Activated gamma-delta T cell treated with Interleukin-2 at 50 U/mL for 16 hours (primary cell): Measurements from ENCODE around the gene COL24A1.
"Not testable (repeated sequence)": the region's sequence is repeated elsewhere in the genome, so short reads cannot be mapped to it uniquely, and the experiment has no call there.

ENCODE experiments used
- DNase-seq: peaks from one replicate; pipeline ENCODE4 v3.0.0-alpha.2; 2020

Gene COL24A1

GRCh38 chr1:86072474-86072873 lies 84.1 kb downstream of the COL24A1 start:
- not testable (repeated sequence) for DNase-seq

GRCh38 chr1:86071870-86072269 lies 84.7 kb downstream of the COL24A1 start:
- DNase-seq = not testable (repeated sequence)

DNA sequence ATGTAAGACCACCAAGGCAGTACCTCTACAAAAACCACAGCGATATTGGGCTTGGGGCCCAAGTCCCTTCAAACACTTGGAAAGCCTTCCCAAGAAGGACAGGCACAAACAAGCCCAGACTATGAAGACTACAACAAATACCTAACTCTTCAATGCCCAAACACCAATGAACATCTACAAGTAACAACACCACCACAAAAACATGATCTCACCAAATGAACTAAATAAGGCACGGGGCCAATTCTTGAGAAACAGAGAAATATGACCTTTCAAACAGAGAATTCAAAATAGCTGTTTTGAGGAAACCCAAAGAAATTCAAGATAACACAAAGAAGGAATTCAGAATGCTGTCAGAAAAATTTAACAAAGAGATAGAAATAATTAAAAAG lies 86.8 kb downstream of the COL24A1 start:
- no peak for DNase-seq

DNA sequence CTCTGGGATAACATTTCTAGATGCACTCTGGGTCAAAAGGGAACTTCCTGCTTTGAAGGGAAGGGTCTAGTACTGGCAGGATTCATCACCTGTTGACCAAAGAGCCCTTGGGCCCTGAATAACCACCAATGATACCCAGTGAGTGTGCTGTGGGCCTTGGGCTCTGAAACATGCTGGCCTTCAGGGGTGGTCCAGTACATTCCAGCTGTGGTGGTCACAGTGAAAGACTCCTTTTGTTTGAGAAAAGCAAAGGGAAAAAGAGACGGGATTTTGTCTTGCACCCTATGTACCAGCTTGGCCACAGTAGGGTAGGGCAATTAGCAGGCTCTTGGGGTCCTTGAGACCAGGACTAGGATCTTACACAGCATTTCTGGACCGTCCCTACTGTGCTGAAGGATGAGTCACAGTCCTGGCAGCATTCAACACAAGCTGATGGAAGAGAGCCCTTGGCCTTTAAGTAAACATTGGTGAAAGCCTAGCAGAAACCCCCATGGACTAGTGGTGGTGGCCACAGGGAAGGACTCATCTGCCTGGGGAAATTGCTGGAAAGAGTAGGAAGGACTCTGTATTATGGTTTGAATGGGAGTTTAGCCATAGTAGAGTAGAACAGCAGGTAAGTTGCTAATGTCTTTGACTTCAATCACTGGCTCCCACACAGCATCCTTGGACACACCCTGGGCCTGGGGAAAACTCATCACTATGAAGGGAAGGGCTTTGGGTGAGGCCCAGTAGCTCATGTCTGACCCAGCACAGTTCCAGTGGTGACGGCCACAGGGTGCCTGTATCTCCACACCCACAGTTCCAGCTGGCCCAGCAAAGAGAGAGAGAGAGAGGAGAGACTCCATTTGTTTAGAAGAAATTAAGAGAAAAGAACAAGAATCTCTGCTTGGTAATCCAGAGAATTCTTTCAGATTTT lies 87.5 kb downstream of the COL24A1 start:
- no peak for DNase-seq

DNA sequence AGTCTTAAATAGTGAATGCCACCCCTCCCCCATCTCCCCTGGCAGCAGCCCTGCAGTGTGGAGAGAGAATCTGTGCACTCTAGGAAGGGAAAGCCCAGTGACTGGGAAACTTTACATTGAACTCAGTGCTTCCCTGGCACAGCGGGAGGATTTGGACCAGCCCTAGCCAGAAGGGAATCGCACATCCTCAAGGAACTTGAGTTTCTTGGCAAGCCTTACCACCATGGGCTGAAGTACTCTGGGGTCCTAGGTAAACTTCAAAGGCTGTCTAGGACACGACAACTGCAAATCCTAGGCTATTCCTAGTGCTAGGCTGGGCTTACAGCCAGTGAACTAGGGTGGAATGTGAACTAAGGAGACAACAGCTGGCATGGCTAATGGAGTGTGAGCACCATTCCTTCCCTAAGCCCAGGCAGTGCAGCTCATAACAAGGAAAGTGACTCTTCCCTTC lies 88.3 kb downstream of the COL24A1 start:
- no peak for DNase-seq

- DNase-seq = no peak
These were observed 88.9 kb downstream of the COL24A1 start for GRCh38 chr1:86067626-86068025.

DNA sequence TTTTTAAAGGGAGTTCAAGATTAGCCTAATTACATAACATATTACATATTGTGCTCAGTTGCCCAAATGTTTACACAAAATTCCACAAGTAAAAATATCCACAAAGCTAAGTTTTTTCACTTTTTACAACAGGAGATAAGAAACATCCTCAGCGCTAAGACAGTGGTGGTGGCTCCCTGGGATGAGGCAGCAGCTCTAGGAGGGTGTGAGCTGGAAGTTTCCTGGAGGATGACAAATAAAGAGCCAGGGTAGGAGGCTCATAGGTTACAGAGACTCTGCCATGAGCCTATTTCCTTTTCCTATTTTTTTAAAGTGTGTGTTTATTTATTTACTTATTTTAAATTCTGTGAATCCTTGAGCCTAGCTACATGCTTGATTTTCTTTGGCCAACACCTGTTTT lies 91.7 kb downstream of the COL24A1 start:
- DNase-seq = no peak

DNA sequence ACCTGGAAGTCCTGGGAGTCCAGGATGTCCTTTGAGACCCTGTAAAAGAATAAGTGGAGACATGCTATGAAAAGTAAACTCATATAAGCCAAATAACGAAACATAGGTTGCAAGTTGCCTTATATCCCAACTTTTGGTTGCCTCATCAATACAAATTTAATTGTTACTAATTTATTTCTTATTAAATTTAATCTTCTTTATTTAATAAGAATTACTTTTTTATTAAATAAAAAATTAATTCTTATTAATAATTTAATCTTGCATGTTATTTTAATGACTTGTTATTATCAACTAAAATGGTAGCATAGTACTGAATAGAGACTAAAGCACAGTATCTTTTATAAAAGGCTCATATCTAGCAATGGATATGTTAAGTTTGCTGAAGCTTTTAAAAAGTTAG lies 92.9 kb downstream of the COL24A1 start:
- no peak for DNase-seq

GRCh38 chr1:86062453-86062852 lies 94.1 kb downstream of the COL24A1 start:
- no peak for DNase-seq

- no peak for DNase-seq
These were observed 95.0 kb downstream of the COL24A1 start for GRCh38 chr1:86061551-86061990.

GRCh38 chr1:86054396-86054795 lies 102.2 kb downstream of the COL24A1 start:
- no peak for DNase-seq

GRCh38 chr1:86052948-86053698 lies 103.4 kb downstream of the COL24A1 start:
- DNase-seq = no peak

DNA sequence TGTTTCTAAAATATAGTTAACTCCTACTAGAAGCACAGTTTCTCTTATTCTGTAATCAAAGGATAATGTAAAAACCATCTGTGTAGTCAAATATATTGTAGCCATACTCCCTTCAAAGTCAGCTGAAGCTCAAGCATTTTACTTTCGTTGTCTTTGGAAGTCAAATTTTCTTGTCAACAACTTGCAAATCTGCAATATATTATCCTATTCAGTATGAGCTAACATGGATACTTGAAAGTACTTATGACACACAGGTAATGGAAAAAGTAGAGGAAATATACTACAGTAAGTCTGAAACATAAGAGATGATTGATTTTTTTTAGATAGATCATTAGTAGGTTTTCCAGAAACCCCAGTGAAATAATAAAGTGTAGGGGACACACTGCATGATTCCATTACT lies 121.5 kb downstream of the COL24A1 start:
- DNase-seq = no peak

DNA sequence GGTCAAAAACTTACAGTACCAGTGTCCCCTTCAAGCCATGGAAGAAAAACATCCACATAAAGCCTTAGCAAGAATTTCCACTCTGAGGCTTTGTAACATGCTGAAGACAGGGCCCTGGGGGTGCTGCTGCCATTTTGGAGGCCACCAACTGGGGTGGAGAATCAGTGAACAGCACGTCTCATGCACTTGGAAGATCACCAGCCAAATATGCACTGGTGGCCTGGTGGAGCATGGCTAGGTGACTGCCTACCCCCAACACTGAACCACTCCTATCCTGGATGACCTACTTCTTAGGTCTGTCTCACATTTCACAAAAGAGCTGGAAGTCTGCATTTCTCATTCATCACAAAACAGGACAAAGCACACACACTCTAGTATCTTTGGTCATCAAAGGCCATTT lies 126.4 kb downstream of the COL24A1 start:
- no peak for DNase-seq

DNA sequence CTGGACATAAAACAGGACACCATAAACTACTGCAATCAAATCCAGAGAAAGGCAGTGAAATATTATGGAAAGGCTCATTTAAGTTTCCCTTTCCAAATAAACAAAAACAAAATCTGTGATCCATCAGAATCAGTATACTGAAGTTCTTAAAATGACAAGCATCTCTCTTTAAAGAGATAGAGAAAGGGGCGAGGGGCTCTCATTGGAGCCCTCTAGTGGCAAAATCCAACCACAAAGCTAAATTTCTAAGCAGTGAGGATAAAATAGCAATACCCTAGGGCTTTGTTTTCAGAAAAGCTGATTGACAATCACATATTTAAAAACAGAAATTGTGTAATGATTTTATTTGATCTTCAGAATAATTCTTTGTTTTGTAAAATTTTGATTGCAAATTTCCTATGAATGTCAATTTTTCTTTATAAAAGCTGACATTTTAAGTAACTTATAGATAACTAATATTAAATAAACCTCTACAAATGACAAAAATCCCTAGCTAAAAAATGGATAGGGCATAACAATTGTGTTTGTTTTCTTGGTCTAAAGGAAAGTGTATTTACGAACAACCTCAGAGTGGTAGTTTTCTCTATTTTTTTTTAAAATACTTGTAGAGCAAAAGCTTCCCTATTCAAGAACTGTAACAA lies 138.2 kb downstream of the COL24A1 start:
- no peak for DNase-seq

GRCh38 chr1:86016076-86016759 lies 140.4 kb downstream of the COL24A1 start:
- no peak for DNase-seq

- no peak for DNase-seq
These were observed 141.2 kb downstream of the COL24A1 start for GRCh38 chr1:86015375-86015774.

GRCh38 chr1:86000601-86001000 lies 156.0 kb downstream of the COL24A1 start:
- DNase-seq = no peak

DNA sequence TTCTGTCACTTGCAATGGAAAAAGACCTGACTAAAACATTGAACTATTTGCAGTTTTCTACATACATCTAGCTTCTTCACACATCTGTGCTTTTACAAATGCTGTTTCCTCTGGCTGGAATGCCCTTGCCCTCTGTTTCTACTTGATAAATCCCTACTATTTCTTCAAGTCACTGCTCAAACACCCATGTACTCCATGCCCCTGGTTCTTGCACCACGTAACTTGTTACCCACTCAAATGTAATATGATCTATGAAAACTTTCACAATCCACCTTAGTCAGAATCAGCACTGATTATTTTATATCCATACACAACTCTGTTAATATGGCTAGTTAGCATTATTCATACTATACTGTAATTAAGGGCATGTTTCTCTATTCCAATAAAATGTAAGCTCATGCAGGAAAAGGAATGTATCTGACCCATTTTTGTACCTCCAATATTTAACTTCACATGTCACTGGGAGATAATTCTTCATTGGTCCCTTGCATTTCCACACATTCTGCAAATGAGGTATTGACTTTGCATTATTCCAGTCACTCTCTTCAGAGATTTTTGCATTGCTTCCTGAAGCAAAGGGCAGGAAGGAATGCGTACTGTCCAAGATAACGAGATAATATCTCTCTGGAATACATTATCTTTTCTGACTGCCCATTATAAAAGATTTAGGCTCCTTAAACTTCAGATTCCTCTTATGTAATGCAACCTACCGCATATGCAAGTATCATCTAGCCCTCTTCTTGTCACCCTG lies 158.3 kb downstream of the COL24A1 start:
- DNase-seq = no peak

- no peak for DNase-seq
These were observed 163.8 kb downstream of the COL24A1 start for GRCh38 chr1:85992791-85993190.

DNA sequence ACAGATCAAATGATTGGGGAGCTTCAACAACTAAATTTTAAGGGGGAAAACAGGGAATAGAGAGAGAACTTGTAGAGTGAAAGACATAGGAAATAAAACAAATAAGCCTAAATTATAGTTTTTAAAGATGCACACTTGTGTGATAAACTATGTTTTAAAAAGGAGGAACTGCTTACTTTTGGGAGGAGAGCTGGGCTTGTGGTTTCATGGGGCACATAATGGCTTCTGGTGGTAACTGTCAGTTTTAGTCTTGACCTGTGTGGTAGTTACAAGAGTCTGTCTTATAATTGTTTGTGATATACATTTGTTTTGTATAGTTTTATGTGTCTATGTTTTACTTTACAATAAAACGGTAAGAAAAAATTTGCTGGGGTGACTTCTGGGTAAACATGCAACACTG lies 165.3 kb downstream of the COL24A1 start:
- DNase-seq = no peak

DNA sequence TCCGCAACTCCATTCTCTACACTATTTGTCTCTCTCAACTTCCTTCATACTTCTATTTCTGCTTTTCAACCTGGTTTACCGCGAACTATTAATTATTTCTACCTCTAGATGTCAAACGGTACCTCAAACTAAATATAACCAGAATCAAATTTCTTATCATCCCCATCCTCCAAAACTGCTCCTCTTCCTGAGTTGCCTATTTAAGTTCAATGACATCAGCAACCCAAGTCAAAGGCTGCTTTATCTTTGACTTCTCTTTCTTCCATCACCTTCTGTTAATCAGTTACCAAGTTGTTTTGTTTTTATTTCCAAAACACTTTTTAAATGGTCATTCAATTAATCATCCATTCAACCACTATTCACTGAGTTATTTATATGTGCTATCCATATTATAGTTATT lies 171.9 kb downstream of the COL24A1 start:
- no peak for DNase-seq
